Hepatocyte (in vitro differentiated cells): ENCODE measurements around the gene SDF4. TPM values are rescaled to one million over a fixed set of nuclear protein-coding genes. Genes with fewer than 3 reads are reported as not detected.

Experiments
- DNase-seq: peaks from one replicate; pipeline ENCODE4 v3.0.0-alpha.2; 2016; ENCODE audit warnings: low spot score
- H2AFZ ChIP-seq: fragments of 200-600 bp; sonication (generic); 2 replicates; pipeline ENCODE4 v1.6.0; 2016; ENCODE audit warnings: antibody characterized with exemption, mild to moderate bottlenecking
- H3K27ac ChIP-seq: fragments of 200-600 bp; sonication (generic); 2 replicates; pipeline ENCODE4 v1.5.1; 2016; ENCODE audit warnings: mild to moderate bottlenecking
- H3K27me3 ChIP-seq: fragments of 200-600 bp; sonication (generic); 2 replicates; pipeline ENCODE4 v1.6.1; 2016
- H3K36me3 ChIP-seq: fragments of 200-600 bp; sonication (generic); replicated peaks from 2 replicates; pipeline ENCODE4 v1.5.1; 2016; ENCODE audit warnings: low read depth; ENCODE audit not compliant: insufficient read depth
- H3K4me1 ChIP-seq: fragments of 200-600 bp; sonication (generic); 2 replicates; pipeline ENCODE4 v1.5.1; 2016; ENCODE audit warnings: mild to moderate bottlenecking, moderate library complexity; ENCODE audit not compliant: insufficient read depth
- H3K4me2 ChIP-seq: fragments of 200-600 bp; sonication (generic); 2 replicates; pipeline ENCODE4 v1.6.0; 2016
- H3K4me3 ChIP-seq: fragments of 200-600 bp; sonication (generic); 2 replicates; pipeline ENCODE4 v1.5.1; 2016; ENCODE audit warnings: mild to moderate bottlenecking
- H3K79me2 ChIP-seq: fragments of 200-600 bp; sonication (generic); 2 replicates; pipeline ENCODE4 v1.6.0; 2017; ENCODE audit warnings: mild to moderate bottlenecking
- H3K9me2 ChIP-seq: fragments of 200-600 bp; sonication (generic); replicated peaks from 2 replicates; pipeline ENCODE4 v1.6.0; 2017; ENCODE audit warnings: mild to moderate bottlenecking; ENCODE audit not compliant: insufficient read depth
- H3K9me3 ChIP-seq: fragments of 200-600 bp; sonication (generic); 2 replicates; pipeline ENCODE4 v1.5.1; 2016; ENCODE audit warnings: low read depth, mild to moderate bottlenecking
- H4K20me1 ChIP-seq: fragments of 200-600 bp; sonication (generic); 2 replicates; pipeline ENCODE4 v1.6.0; 2016; ENCODE audit warnings: mild to moderate bottlenecking; ENCODE audit not compliant: insufficient read depth, poor library complexity, severe bottlenecking
- EZH2 ChIP-seq: fragments of 200-600 bp; sonication (generic); IDR thresholded peaks from 2 replicates; pipeline ENCODE4 v1.6.1; 2016; ENCODE audit warnings: antibody characterized with exemption, mild to moderate bottlenecking, borderline replicate concordance
- EZH2phosphoT487 ChIP-seq: fragments of 200-600 bp; sonication (generic); IDR thresholded peaks from one replicate; pipeline ENCODE4 v1.6.1; 2018; ENCODE audit warnings: antibody characterized with exemption, mild to moderate bottlenecking, low read depth, moderate library complexity; ENCODE audit not compliant: unreplicated experiment, severe bottlenecking
- WGBS: methylation state at CpG from one replicate; pipeline ENCODE4 v1.1.6; 2016; ENCODE audit warnings: low lambda C conversion rate; ENCODE audit errors: missing lambda C conversion rate; 5-methylcytosine and 5-hydroxymethylcytosine counted together
- polyA plus RNA-seq: library from polyadenylated mRNA; unstranded; fragments of >200 nt; fragmentation: Nextera tagmentation; extraction: Ambion mirVana; gene quantifications from 2 replicates; pipeline ENCODE4 v1.2.1, GENCODE V29; 2016
- total RNA-seq: library from RNA; depleted of rRNA; stranded (reverse); fragments of >200 nt; gene quantifications from 2 replicates; pipeline ENCODE4 v1.2.3, GENCODE V29; 2014
- TF ChIP-seq, protein P1 (sequence below): fragments of 200-600 bp; sonication (generic); IDR thresholded peaks from 2 replicates; pipeline ENCODE4 v1.5.1; 2016; ENCODE audit warnings: antibody characterized with exemption, mild to moderate bottlenecking; ENCODE audit not compliant: poor library complexity

The SDF4 gene
- total and polyA plus RNA-seq, 2 experiments from 2014 or later, result 156 to 296 TPM

DNA sequence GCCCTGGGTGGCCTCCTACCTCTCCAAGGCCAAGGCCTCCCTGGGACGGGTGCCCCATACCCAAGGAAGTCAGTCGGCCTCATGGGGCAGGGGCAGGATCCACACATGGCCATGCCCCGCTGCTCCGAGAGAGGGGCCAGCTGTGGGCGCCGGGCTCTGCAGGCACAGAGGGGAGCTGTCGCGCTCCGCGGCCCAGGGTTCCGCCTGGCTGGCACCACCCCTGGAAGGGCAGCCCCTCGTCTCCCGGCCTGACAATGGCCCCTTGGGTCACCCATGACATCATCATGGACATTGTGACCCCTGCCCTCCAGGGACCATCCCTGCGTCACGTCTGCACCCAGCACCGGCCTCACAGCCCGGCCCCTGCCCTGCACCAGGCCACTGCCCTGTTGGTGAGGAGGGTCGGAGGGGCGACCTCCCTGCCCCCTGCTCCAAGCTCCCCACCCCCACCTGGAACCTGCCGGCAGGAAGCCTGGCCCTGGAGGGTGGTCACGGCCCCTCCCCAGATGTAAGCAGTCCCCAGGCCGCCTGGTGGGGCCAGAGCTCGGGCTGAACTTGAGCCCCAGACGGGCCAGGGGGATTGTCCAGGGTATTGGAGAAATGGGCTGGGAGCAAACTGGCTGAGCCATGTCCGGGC is 52.3 kb downstream of the SDF4 start:
- H3K9me2 ChIP-seq, result no peaks in the 10 kb centered on the region
- no peak overlapping the region for H3K4me2 ChIP-seq
- H3K27ac ChIP-seq, result no peak overlapping the region
- H3K36me3 ChIP-seq, result no peaks in the 10 kb centered on the region
- no peaks in the 10 kb centered on the region for H3K27me3 ChIP-seq
- 97% methylated on average over 14 of the region's 25 CpGs for WGBS
- TF ChIP-seq, protein P1, sequence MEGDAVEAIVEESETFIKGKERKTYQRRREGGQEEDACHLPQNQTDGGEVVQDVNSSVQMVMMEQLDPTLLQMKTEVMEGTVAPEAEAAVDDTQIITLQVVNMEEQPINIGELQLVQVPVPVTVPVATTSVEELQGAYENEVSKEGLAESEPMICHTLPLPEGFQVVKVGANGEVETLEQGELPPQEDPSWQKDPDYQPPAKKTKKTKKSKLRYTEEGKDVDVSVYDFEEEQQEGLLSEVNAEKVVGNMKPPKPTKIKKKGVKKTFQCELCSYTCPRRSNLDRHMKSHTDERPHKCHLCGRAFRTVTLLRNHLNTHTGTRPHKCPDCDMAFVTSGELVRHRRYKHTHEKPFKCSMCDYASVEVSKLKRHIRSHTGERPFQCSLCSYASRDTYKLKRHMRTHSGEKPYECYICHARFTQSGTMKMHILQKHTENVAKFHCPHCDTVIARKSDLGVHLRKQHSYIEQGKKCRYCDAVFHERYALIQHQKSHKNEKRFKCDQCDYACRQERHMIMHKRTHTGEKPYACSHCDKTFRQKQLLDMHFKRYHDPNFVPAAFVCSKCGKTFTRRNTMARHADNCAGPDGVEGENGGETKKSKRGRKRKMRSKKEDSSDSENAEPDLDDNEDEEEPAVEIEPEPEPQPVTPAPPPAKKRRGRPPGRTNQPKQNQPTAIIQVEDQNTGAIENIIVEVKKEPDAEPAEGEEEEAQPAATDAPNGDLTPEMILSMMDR, result no peak
- TF ChIP-seq EZH2phosphoT487, result no peak
- no peaks in the 10 kb centered on the region for H3K79me2 ChIP-seq
- H2AFZ ChIP-seq, result no peak overlapping the region
- no peak overlapping the region for H3K4me3 ChIP-seq
- no peaks in the 10 kb centered on the region for H3K9me3 ChIP-seq
- H4K20me1 ChIP-seq, result no peaks in the 10 kb centered on the region
- no peak for DNase-seq
- no peaks in the 10 kb centered on the region for H3K4me1 ChIP-seq

DNA sequence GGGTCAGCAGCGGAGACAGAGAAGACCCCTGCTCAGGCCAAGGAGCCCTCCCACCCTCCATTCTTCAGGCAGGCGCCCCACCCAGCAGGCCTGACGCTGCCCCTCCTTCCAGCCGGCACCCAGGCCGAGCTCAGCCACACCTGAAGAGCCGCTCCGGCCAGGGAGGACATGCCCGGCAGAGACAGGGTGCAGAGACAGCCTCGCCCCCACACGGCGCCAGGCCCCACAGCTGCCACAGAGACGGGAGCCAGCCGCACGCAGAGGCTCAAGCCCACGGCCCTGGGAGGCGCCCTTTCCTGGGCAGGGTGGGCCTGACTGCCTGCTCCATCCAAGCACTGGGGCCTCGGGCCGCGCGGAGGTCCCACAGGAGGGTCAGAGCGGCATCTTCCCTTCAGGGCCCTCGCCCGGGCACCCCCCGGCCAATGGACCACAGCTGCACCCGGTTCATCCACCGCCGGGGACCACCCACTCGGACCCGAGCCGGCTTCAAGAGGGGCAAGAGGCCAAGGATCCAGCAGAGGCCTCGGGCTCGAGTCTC is 52.9 kb downstream of the SDF4 start:
- no peak overlapping the region for H3K4me2 ChIP-seq
- DNase-seq, result no peak
- no peaks in the 10 kb centered on the region for H3K9me2 ChIP-seq
- no peaks in the 10 kb centered on the region for H3K4me1 ChIP-seq
- no peaks in the 10 kb centered on the region for H3K27me3 ChIP-seq
- 93% methylated on average over 32 of the region's 32 CpGs for WGBS
- no peak overlapping the region for H3K27ac ChIP-seq
- no peak overlapping the region for H2AFZ ChIP-seq
- no peak for TF ChIP-seq EZH2
- TF ChIP-seq, protein P1, result no peak
- TF ChIP-seq EZH2phosphoT487, result no peak
- no peaks in the 10 kb centered on the region for H3K79me2 ChIP-seq
- H3K36me3 ChIP-seq, result no peaks in the 10 kb centered on the region
- H4K20me1 ChIP-seq, result no peaks in the 10 kb centered on the region
- no peaks in the 10 kb centered on the region for H3K9me3 ChIP-seq
- no peak overlapping the region for H3K4me3 ChIP-seq

DNA sequence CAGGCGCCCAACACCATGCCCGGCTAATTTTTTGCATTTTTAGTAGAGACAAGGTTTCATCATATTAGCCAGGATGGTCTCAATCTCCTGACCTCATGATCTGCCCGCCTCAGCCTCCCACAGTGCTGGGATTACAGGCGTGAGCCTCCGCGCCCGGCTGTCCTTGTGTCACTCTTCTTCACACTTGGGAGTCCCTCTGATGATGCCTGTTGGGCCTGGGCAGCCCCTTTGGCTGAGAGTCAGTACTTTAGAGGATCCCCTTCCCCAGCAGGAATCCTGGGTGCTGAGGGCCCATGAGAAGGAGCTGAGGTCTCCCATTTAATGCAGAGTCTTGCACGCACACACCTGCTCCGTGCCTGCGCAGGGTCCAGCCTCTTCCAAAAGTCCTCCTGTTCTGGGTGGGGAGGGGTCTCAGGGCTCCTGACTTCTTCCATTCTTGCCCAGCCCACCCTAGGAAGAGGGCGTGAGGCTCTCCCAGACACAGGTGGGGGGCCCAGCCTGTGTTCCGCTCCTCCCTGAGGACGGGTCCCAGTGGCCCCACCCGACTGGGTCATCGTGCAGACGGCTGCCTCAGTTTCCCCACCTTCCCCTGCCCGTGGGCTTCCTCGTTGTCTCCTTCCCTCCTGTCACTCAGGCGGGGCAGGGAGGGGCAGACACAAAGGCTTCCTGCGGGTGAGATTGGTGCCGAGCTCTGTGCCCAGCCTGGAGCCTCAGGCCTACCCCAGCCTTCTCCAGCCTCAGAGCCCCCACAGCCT is 54.2 kb downstream of the SDF4 start:
- H3K27me3 ChIP-seq, result no peaks in the 10 kb centered on the region
- no peaks in the 10 kb centered on the region for H3K4me1 ChIP-seq
- H3K9me3 ChIP-seq, result no peaks in the 10 kb centered on the region
- 93% methylated on average over 21 of the region's 21 CpGs for WGBS
- no peak overlapping the region for H2AFZ ChIP-seq
- no peaks in the 10 kb centered on the region for H3K79me2 ChIP-seq
- H3K27ac ChIP-seq, result no peak overlapping the region
- no peaks in the 10 kb centered on the region for H3K36me3 ChIP-seq
- DNase-seq, result no peak
- H3K4me3 ChIP-seq, result no peak overlapping the region
- H4K20me1 ChIP-seq, result no peaks in the 10 kb centered on the region
- no peak overlapping the region for H3K4me2 ChIP-seq
- H3K9me2 ChIP-seq, result no peaks in the 10 kb centered on the region
- no peak for TF ChIP-seq EZH2
- TF ChIP-seq EZH2phosphoT487, result no peak
- TF ChIP-seq, protein P1, result no peak
